K562 (cell line): ENCODE data around the gene PBXIP1. TPM values are rescaled to one million over a fixed set of nuclear protein-coding genes. Genes with fewer than 3 reads are reported as not detected.

Experiments used
- CBFA2T3 ChIP-seq: fragments of 450-650 bp; IDR thresholded peaks from 2 replicates; pipeline ENCODE4 v1.6.1; 2017
- KLF1 ChIP-seq: fragments of 450-650 bp; IDR thresholded peaks from 2 replicates; pipeline ENCODE4 v1.6.1; 2016; ENCODE audit warnings: missing genetic modification characterization, missing compliant biosample characterization
- MAFF ChIP-seq: IDR thresholded peaks from 2 replicates; pipeline ENCODE4 v1.6.1; 2012; ENCODE audit warnings: low read length, improper control_type of control experiment
- ZNF146 ChIP-seq: IDR thresholded peaks from one replicate; pipeline ENCODE4 v1.6.1; 2018; ENCODE audit warnings: missing compliant biosample characterization; ENCODE audit not compliant: unreplicated experiment
- ZNF282 ChIP-seq: sonication (generic); formaldehyde crosslinking; IDR thresholded peaks from 2 replicates; pipeline ENCODE4 v1.8.1; 2023; ENCODE audit warnings: missing genetic modification reagents
- ZNF707 ChIP-seq: fragments of 250-450 bp; sonication (Bioruptor Pico); conservative IDR thresholded peaks from 2 replicates; pipeline ENCODE4 v1.8.0; 2022; ENCODE audit warnings: inconsistent platforms, mild to moderate bottlenecking, moderate library complexity
- polyA plus RNA-seq, 8 experiments: library from polyadenylated mRNA; depleted of rRNA in 4 of 8; stranded (reverse) in 5 of 8; unstranded in 3 of 8; fragments of >200 nt; fragmentation: Nextera tagmentation in 2 of 8; fragmentation: Illumina TruSeq in 1 of 8; extraction: Ambion mirVana in 2 of 8; extraction: Trizol in 1 of 8; gene quantifications; 2 replicates each; pipeline versions ENCODE4 v1.2.1 to v1.2.3, GENCODE V29; 2011 to 2014; ENCODE audit warnings: inconsistent platforms in 1 of 8, missing spikeins in 1 of 8
- total RNA-seq, 7 experiments: library from RNA; depleted of rRNA in 6 of 7; stranded (reverse); fragments of >200 nt in 6 of 7; fragmentation: Illumina TruSeq in 2 of 7; extraction: Trizol in 2 of 7; gene quantifications; 2 replicates each; pipeline versions ENCODE4 v1.2.1 to v1.2.3, GENCODE V29; 2011 to 2021; ENCODE audit warnings: low replicate concordance in 1 of 7
- TF ChIP-seq, protein P1 (sequence below): fragments of 250-450 bp; sonication (Bioruptor Pico); IDR thresholded peaks from 2 replicates; pipeline ENCODE4 v1.5.0; 2021; ENCODE audit warnings: mild to moderate bottlenecking, moderate library complexity
- TF ChIP-seq, protein P2 (sequence below), 2 experiments: fragments of 450-650 bp; formaldehyde crosslinking in 1 of 2; IDR thresholded peaks; 2 replicates each; pipeline versions ENCODE4 v1.4.0 to v1.6.1; 2014 to 2020; ENCODE audit warnings: mild to moderate bottlenecking in 2 of 2, borderline replicate concordance in 1 of 2, low read depth in 1 of 2
- TF ChIP-seq, protein P3 (sequence below): sonication (generic); formaldehyde crosslinking; IDR thresholded peaks from 2 replicates; pipeline ENCODE4 v1.8.0; 2022; ENCODE audit warnings: mild to moderate bottlenecking, missing genetic modification reagents, borderline replicate concordance
- TF ChIP-seq, protein P4 (sequence below): fragments of 450-650 bp; IDR thresholded peaks from 2 replicates; pipeline ENCODE4 v1.7.0; 2016; ENCODE audit warnings: borderline replicate concordance

PBXIP1 gene
- total and polyA plus RNA-seq, 9 of the 15 experiments (the other 6 are each of a cell fraction or from before 2014, with no cell fraction given) = 0.13 to 8.3 (median 5.8) TPM

DNA sequence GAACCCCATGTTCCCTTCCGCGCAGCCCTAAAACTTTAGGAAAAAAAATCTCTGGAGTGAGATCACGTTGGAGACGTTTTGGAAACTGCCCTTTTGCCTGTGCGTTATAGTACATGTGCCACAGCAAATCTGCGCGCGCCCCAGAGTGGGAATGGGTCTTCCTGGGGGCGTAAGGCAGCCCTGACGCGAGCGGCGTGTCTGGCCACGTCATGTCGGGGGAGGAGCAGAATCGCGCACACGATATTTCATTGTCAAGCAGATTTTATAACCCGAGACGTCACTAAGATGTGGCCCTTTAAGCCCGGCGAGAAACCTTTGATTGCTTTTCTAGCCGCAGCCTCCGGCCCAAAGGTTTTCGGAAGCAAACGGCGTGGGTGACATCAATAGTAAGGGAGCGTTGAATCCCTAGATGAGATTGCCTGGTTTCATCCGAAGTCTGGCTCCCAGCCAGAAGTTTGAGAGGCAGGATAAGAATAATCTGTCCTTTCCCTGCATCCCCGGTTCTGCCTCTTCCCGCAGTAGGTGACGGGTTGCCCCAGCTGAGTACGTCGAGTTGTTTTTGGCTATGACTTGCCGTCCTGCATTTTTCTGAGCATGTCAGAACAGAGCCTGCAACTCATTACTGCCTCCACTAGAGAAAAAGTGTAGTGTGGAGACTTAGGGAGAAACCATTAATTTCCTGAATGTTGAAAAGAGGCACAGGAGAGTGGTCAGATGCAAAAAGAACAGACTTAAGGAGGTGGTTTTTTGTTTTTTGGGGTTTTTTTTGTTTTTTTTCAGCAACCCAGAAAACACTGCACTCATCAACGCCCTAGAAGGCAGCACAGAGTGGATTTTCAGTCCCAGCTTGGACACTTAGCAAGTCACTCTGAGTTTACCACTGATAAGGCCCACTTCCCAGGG, 18.6 kb downstream of the PBXIP1 start (continued):
- TF ChIP-seq, protein P1, sequence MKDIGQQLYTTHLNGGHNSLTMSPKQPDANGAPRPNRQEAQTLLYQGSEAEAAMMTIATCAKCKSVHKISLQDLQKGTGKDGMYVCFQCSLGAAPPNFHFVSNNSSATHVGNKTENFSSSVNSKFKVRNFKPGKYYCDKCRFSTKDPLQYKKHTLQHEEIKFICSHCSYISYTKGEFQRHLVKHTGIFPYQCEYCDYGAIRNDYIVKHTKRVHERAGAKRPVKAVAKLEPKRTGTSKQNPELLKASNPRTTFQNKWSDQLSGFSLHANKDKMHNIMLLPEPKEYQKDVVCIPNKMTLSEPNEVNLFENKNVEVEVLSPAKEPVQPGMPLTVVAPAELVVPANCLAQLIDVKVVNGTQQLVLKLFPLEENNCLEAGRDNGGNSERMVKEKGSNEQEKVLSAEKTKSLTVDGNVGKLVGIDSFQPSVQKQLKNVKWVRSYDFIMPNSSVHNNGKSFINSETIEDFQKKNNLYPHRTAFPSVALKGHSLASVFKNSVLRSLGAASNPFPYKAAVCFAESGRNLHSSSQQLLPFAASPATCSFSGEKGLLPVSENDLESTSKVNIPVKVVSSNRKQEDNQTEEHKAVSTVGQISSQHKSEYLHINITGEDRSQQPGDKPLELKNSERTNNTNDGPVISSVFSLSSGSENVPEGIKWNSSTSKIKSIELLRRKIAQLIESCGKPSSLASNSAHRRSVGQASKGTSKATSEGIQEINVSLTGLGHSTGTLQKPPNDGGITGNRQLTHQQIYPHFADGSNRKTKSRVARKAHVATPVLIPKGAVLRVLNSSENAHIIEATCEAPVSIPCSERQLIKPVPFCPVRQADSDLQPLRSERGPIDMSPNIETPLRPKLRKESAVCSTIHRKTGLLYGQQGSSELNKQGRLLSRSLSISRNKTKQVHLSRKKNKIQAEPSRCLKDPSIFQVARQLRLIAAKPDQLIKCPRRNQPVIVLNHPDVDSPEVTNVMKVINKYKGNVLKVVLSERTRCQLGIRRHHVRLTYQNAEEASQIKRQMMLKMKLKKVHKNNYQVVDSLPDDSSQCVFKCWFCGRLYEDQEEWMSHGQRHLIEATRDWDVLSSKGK = no peak
- TF ChIP-seq, protein P2, sequence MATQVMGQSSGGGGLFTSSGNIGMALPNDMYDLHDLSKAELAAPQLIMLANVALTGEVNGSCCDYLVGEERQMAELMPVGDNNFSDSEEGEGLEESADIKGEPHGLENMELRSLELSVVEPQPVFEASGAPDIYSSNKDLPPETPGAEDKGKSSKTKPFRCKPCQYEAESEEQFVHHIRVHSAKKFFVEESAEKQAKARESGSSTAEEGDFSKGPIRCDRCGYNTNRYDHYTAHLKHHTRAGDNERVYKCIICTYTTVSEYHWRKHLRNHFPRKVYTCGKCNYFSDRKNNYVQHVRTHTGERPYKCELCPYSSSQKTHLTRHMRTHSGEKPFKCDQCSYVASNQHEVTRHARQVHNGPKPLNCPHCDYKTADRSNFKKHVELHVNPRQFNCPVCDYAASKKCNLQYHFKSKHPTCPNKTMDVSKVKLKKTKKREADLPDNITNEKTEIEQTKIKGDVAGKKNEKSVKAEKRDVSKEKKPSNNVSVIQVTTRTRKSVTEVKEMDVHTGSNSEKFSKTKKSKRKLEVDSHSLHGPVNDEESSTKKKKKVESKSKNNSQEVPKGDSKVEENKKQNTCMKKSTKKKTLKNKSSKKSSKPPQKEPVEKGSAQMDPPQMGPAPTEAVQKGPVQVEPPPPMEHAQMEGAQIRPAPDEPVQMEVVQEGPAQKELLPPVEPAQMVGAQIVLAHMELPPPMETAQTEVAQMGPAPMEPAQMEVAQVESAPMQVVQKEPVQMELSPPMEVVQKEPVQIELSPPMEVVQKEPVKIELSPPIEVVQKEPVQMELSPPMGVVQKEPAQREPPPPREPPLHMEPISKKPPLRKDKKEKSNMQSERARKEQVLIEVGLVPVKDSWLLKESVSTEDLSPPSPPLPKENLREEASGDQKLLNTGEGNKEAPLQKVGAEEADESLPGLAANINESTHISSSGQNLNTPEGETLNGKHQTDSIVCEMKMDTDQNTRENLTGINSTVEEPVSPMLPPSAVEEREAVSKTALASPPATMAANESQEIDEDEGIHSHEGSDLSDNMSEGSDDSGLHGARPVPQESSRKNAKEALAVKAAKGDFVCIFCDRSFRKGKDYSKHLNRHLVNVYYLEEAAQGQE (IDR thresholded peaks at IDR 0.05; ENCODE audit: borderline replicate concordance) = no peak
- TF ChIP-seq, protein P2 (CRISPR knock-in tag; IDR thresholded peaks at IDR 0.05; ENCODE audit: low read depth) = no peak
- TF ChIP-seq, protein P3, sequence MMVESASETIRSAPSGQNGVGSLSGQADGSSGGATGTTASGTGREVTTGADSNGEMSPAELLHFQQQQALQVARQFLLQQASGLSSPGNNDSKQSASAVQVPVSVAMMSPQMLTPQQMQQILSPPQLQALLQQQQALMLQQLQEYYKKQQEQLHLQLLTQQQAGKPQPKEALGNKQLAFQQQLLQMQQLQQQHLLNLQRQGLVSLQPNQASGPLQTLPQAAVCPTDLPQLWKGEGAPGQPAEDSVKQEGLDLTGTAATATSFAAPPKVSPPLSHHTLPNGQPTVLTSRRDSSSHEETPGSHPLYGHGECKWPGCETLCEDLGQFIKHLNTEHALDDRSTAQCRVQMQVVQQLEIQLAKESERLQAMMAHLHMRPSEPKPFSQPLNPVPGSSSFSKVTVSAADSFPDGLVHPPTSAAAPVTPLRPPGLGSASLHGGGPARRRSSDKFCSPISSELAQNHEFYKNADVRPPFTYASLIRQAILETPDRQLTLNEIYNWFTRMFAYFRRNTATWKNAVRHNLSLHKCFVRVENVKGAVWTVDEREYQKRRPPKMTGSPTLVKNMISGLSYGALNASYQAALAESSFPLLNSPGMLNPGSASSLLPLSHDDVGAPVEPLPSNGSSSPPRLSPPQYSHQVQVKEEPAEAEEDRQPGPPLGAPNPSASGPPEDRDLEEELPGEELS (CRISPR knock-in tag) = no peak
- TF ChIP-seq MAFF (peak; percentile 72), ZNF282 (CRISPR knock-in tag) (no peak), CBFA2T3 (peak; percentile 70), KLF1 (tag) (no peak), ZNF146 (CRISPR knock-in tag) (no peak), ZNF707 (CRISPR knock-in tag) (no peak)
- TF ChIP-seq, protein P4, sequence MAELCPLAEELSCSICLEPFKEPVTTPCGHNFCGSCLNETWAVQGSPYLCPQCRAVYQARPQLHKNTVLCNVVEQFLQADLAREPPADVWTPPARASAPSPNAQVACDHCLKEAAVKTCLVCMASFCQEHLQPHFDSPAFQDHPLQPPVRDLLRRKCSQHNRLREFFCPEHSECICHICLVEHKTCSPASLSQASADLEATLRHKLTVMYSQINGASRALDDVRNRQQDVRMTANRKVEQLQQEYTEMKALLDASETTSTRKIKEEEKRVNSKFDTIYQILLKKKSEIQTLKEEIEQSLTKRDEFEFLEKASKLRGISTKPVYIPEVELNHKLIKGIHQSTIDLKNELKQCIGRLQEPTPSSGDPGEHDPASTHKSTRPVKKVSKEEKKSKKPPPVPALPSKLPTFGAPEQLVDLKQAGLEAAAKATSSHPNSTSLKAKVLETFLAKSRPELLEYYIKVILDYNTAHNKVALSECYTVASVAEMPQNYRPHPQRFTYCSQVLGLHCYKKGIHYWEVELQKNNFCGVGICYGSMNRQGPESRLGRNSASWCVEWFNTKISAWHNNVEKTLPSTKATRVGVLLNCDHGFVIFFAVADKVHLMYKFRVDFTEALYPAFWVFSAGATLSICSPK = no peak
